Frontal cortex (tissue), 4 donors: ENCODE results near the gene TPM1. TPM values are rescaled to one million over a fixed set of nuclear protein-coding genes. Genes with fewer than 3 reads are reported as not detected.

Experiments used
- DNase-seq, 2 donors: peaks; one replicate each; pipeline ENCODE4 v3.0.0; 2012; ENCODE audit warnings: low spot score in 2 of 2
- FAIRE-seq: peaks from 2 replicates; lab custom pipeline; 2012; peaks lifted over from hg19 to GRCh38; lab: Jason Lieb, UNC
- total RNA-seq: library from RNA; depleted of rRNA; stranded (reverse); fragments of >200 nt; gene quantifications from one replicate; pipeline ENCODE4 v1.2.3, GENCODE V29; 2014
- donor health status: control.
- donor health status: control.
- donor health status: control.

Gene TPM1
- total RNA-seq, 1 donor from 2014 or later, result 88.5 TPM

- FAIRE-seq (no peak), DNase-seq (no peak)
These were observed 28.0 kb upstream of the TPM1 start for GRCh38 chr15:63014578-63014977.

DNA sequence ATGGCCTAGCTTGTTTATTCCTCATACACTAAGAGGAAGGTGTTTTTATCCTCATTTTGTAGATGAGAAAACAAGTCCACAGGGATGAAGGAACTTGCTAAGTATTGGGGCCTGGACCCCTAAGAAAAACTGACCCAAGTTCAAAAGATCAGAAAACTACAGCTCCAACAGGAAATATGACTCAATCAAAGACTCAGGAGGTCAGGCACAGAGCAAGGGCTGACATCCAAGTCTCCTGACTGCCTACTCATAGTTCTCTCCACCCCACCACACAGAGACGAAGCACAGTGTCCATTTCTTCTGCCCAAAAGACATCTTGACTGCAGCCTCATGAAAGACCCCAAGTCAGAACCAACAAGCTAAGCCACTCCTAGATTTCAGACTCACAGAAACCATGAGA lies 26.9 kb upstream of the TPM1 start:
- no peak for FAIRE-seq
- DNase-seq, result no peak

DNA sequence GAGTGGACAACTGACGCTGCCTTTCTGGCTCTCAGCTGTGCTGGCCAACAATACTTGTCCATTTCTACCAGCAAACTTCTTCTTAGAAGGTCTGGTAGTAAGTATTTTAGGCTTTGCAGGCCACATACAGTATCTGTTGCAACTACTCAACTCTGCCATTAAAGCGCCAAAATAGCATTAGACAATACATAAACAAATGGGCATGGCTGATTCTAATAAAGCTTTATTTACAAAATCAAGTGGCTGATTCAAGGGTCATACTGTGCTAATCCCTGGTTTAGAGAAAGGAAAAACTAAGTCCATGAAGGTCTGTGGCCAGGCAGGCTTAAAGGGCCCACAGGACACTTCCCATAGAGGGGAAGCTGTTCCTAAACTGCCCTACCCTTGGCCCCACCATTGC lies 26.3 kb upstream of the TPM1 start:
- no peak for DNase-seq

DNA sequence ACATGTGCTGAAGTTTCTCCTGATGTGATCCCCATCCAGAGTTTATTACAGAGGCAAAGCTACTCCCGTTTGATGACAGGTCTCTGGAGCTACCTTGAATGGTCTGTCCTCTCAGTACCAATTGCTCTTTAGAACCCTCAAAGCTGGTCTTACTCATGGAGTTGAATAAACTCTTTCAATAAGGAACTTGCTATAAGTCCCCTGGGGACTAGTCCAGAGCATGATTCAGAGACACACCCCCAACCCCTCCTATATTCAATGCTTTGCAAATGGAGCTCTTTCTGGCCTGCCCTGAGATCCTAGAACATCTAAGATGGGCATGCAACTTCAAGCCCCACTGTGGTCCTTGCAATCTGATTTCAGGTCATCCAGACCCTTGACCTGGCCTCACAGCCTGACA lies 23.9 kb upstream of the TPM1 start:
- no peak for DNase-seq
- FAIRE-seq, result no peak

More for the DNA sequence above, 26.3 kb upstream of the TPM1 start:
- FAIRE-seq, result no peak

GRCh38 chr15:63019511-63020109 lies 22.9 kb upstream of the TPM1 start:
- no peak for DNase-seq
- FAIRE-seq, result no peak

GRCh38 chr15:63020128-63020527 lies 22.4 kb upstream of the TPM1 start:
- DNase-seq, result no peak
- FAIRE-seq, result no peak

DNA sequence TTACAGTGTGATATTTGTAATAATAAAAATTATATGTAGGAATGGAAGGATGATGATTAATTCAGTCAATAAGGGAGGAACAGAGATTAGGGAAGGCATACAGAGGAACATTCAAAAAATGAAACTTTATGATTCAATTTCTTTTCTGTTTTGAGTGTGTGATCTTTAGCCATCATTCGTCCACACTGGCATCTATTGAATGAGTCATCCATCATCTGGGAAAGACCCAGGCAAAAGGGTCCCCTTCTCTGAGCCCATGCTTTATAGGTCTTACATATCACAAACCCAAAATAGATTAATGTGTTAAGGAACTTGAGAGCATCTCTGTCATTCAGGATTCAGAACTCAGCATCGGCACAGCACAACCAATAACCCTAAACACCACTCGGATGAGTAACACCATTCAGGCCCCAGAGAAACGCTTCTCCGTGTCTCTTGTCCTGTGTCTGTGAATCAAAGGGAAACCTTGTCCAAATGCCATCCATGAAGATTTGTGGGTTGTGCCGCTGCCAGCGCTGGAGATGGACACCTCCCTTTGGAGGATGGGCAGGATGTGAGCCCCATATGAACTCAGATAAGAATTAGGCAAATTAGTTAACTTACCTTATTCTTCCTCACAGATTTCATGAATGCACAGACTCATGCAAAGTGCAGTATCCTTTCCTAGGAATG lies 21.7 kb upstream of the TPM1 start:
- FAIRE-seq (no peak), DNase-seq (no peak)

DNA sequence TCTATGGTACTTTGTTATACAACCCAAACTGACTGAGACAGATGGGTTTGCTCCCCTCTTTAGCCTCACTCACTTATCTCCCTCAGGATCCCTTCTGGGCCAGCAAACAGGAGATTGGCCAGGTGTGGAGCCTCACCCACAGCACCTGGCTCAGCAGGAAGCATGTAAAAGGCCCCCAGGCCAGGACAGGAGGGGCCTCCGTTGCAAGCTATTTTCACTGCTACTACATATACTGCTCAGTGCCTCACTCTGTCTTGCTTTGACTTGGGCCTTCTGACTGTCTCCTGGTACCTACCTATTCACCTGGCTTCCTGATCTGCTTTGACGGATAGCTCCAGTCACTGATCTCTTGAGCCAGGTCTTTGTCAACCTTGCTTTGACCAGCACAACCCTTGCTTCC lies 20.4 kb upstream of the TPM1 start:
- FAIRE-seq (no peak), DNase-seq (no peak)

DNA sequence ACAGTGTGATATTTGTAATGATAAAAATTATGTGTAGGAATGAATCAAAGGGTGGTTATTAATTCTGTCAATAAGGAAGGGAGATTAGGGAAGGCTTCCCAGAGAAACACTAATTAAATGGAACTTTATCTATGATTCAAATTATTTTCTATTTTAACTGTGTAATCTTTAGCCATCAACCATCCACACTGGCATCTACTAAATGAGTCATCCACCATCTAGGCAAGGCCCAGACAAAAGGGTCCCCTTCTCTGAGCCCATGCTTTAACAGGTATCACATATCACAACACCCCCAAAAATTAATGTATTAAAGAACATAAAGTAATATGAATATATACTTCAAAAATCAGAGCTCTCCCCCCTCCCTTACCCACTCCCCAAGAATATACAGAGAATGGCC lies 19.9 kb upstream of the TPM1 start:
- DNase-seq, result no peak
- no peak for FAIRE-seq

DNA sequence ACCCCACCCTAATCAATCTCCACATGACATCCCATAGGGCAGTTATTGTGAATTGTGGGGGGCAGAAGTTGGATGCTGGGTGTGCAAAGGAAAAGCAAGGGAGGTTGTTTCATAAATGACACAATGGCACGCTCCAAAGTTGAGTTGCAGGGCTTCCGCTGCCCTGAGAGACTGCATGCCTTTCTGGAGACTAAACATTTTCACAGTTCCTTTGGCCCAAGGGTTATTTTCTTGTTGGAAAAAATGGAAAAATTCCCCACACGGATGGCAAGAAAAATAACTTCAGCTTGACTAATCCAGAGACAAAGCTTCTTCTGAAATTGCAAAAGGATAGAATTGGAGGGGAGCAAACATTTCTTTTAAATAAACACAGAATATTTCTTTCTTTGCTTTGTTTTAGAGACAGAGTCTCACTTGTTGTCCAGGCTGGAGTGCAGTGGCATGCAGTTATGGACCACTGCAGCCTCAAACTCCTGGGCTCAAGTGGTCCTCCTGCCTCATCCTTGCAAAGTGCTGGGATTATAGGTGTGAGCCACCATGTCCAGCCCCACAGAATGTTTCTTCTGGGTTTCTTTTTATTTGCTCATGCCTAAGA lies 19.1 kb upstream of the TPM1 start:
- no peak for FAIRE-seq
- no peak for DNase-seq

DNA sequence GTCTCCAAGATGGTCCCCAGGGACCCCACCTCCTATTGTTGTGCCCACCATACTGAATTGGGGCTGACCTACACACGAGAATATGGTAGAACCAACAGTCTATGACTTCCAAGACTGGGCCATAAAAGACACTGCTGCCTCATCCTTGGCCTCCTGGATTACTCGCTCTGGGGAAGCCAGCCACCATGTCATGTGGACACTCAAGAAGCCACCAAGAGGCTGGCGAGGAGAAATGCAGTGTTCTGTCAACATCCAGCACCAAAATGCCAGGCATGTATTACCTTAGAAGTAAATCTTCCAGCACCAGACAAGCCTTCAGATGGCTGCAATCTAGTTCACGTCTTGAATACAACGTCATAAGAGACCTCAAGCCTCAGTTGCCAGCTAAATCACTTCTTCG lies 17.1 kb upstream of the TPM1 start:
- FAIRE-seq, result no peak
- no peak for DNase-seq

- no peak for DNase-seq
- no peak for FAIRE-seq
These were observed 14.9 kb upstream of the TPM1 start for GRCh38 chr15:63027646-63028045.

DNA sequence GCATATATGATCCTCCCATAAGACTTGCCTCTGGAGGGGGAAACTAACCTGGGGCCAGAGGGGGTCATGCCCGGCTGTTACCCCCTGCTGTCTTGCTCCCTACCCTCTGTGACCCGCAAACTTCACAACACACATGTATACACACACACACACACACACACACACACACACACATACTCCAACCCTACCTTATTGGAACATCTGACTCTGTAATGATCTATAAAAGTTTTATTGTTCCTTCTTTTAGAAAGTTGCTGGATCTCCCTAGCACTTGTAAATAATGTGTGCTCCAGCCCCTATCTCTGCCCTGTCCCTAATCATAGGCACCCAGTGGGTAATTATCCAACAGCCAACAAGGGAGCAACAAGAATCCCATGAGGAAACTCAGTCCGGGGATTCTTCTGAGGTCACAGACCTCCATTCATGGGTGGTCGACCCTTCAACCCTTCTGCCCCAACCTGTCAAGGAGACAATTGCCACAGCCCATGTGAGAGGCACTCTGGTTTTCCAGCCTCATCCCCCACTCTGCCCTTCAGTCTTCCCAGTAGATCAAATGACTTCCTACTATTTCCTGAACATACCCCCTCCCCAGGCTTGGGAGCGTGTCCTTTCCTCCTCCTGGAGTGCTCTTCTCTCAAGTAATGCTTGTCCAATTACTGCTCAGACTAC lies 14.0 kb upstream of the TPM1 start:
- DNase-seq, result no peak
- FAIRE-seq, result no peak

- DNase-seq (no peak), FAIRE-seq (no peak)
These were observed 12.9 kb upstream of the TPM1 start for GRCh38 chr15:63029676-63030075.

DNA sequence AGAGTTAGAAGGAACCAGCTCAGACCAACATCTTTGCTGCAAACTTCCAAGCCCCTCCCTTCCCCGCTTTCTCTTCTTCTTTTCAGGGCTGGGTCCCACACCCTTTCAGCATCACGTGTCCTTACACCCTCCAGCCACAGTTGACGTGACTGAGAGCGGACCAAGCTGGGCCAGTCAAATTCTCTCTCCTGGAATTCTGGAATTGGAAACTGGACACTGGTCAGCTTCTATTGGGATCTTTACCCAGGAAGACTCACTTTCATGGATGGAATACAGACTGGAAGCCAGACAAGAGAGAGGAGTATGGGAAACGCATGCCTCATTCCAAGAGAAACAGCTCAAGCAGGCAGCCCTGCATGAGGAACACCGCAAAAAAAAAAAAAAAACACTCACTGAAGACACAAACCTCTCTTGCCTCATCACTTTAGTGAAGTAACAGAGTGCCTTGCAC lies 12.4 kb upstream of the TPM1 start:
- FAIRE-seq (no peak), DNase-seq (no peak)

- FAIRE-seq, result no peak
These were observed 8.0 kb upstream of the TPM1 start for GRCh38 chr15:63034578-63034977.

DNA sequence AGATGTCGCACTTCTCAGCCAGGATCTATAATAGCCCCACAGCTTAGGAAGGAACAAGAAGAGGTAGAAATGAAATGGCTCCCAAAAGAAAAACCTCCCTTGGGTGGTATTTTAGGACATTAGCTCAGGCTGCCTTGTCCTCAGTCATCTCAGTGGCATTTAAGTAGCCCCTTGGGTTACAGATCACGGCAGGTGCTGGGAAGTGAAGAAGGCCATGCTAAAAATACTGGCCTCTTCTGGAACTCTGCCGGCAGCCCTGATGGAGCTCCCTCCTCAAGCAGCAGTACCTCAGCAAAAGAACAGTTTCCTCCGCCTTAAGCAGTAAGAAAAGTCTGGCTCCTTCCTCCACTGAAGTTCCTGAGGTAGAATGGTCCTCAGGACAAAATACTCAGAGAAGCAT lies 7.3 kb upstream of the TPM1 start:
- DNase-seq, result no peak
- FAIRE-seq, result no peak

More at GRCh38 chr15:63034578-63034977, 8.0 kb upstream of the TPM1 start:
- DNase-seq, result no peak

GRCh38 chr15:63035977-63036376 lies 6.6 kb upstream of the TPM1 start:
- no peak for FAIRE-seq

DNA sequence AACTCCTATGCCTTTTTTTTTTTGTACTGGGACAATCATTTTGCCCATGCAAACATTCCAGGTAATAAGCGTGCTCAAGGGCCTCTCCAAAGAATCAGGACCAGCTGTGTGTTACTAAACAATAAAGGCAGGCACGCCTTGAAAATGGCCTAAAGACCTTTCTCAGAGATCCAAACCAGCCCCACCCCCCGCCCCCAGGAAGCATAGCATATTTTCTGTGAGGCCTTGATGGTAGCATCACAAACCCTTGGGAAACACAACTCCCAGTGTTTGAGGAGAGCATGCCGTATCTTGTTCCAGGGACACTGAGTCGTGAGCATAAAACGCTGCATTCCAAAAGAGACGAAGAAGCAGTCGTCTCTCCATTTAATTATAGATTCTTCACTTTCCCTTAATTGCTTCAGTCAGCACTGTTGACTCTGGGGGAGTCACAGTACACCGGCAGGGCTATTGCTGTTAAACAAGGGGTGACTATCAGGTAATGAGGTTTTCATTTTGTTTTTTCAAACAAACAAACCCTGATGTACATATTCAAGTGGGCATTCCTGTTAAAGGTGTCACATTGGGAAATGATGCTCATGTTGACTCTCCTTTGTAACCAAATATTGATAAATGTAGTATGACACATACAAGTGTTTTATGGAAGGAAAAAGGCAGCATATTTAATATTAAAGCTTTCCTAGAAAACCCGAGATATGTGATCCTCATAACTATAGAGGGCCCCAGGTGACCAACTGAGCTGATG lies 4.4 kb upstream of the TPM1 start:
- DNase-seq, result no peak

More at GRCh38 chr15:63035977-63036376, 6.6 kb upstream of the TPM1 start:
- no peak for DNase-seq

GRCh38 chr15:63038926-63039673 lies 3.4 kb upstream of the TPM1 start:
- DNase-seq (no peak), FAIRE-seq (no peak)

More for the DNA sequence above, 4.4 kb upstream of the TPM1 start:
- no peak for FAIRE-seq
